ENCODE data around the gene METTL24.

The METTL24 gene

DNA sequence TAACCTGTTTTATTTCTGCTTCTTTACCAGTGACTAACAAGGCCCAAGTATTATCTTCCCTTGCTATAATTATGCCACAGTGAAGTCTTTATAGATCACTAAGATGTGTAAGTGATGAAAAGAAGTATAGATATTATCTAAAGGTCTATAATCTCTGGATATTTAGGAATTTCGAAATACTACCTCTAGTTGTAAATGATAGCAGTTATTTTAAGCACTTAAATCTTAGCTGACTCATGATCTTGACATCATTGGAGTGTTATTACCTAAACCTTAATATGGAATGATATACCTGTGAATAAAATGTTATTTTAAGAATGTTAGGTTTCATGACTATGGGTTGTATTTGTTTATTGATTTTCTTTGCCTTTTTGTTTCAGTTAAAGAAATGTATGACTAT lies 146.4 kb downstream of the METTL24 start:
- DNase-seq (ENCODE audit: extremely low read depth in 1 of 2, low read depth in 1 of 2), result no peak

DNA sequence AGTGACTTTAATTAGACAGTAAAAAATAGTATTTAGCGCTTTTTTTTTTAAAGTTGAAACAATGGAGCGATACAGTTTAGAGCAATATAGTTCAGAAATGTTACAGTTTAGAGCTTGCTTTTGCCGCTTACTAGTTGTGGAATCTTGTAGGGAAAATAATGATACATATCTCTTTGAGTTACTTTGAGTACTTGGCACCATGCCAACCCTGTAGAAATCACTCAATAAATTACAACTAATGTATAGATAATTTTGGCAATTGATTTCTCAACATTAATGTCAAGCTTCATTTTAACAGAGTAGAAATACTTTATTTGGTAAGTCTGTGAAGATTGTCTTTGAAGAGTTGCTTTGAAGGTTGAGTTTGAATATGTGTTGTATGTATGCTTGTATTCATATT lies 150.5 kb downstream of the METTL24 start:
- DNase-seq (ENCODE audit: extremely low read depth in 1 of 2, low read depth in 1 of 2), result no peak

DNA sequence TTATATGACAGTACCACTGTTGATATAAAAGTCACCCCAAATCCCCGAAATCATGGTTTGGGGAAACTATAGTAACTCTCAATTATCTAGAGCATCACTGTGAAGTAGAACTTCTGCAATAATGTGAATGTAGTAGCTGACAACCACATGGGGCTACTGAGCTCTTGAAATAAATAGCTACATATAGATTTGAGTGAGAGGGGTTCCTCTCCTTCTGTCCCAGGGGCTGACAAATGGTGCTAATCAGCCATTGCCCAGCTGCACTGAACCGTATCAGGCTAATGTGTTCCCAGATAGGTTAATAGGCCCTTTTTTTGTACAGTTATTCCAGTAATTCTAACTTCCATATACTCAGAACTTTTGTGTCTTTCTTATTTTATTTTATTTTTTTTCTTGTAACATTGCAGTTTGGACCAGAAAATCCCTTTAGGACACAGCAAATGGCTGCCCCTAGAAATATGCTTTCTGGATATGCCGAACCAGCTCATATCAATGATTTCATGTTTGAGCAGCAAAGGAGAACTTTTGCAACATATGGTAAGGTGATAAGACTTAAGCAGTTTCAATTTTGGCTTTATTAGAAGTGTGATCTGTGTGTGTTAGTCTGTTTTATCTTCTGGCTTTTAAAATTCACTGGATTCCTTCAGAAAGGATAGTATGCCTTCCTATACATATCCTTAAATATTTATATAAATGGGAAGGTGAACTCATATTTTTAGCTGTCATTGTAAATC lies 156.8 kb downstream of the METTL24 start:
- DNase-seq (ENCODE audit: extremely low read depth in 1 of 2, low read depth in 1 of 2), result no peak

DNA sequence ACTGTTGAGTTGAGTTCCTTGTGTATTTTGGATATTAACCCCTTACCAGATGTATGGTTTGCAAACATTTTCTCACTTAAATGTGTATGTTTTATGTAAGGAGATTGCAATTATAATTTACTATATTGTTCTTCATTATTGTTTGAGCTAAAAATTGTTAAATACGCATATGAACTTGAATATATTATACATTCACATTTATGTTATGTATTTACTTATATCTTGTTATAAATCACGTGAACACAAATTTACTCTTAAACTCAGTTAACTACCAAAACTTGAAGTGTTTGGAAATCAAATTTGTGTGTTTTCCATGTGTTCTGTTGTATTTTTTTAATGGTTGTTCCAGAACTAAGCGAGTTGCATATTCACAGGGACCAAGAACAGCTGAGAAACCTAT lies 159.6 kb downstream of the METTL24 start:
- no peak for DNase-seq (ENCODE audit: extremely low read depth in 1 of 2, low read depth in 1 of 2)

DNA sequence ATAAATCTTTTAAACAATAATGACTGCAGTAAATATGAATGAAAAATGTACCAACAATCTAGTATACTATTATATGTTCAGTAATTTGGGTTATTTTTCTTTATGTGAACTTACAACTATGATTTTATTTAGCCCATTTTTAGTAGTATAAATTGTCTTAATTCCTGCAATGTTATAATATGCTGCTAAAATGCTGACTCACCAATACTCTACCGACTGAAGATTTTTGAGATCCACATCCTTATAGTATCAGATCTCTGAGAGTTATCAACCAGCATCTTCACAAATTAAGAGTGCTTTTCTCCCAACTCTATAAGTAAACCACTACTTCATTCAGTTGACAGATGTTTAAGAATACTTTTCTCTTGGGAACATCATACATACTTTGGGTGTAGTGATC lies 161.3 kb downstream of the METTL24 start:
- no peak for DNase-seq (ENCODE audit: extremely low read depth in 1 of 2, low read depth in 1 of 2)

DNA sequence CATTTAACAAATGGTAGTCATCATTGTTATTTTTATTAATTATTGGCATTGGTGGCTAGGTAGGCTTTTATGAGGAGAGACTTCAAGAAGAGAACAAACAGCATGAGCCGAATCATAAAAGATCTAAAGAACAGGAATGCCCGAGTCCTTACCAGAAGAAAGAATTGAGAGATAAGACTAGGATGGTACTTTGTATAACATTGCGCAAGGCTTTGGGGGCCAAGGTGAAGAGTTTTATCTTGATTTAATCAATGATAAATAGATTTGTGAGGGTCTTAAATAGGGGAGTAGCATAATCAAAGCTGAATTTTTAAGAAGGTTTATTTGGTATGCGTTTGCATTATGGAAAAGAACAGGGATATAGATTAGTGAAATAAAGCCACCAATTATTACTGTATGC lies 162.5 kb downstream of the METTL24 start:
- DNase-seq (ENCODE audit: extremely low read depth in 1 of 2, low read depth in 1 of 2), result no peak

All from stimulated activated CD8-positive, alpha-beta memory T cell treated with anti-CD3 and anti-CD28 coated beads, Interleukin-7, amount 100 ng/mL, for 48 hours (primary cell).